GM21423 (cell line): ENCODE results near the gene GNG5.
"Not testable (repeated sequence)": the region's sequence is repeated elsewhere in the genome, so short reads cannot be mapped to it uniquely, and the experiment has no call there.

ENCODE experiments used
- ATAC-seq: cut with Tn5 transposase; IDR thresholded peaks from one replicate; pipeline ENCODE4 v1.9.1; 2021; ENCODE audit warnings: mild to moderate bottlenecking, moderate library complexity; ENCODE audit not compliant: unreplicated experiment

GNG5 gene

DNA sequence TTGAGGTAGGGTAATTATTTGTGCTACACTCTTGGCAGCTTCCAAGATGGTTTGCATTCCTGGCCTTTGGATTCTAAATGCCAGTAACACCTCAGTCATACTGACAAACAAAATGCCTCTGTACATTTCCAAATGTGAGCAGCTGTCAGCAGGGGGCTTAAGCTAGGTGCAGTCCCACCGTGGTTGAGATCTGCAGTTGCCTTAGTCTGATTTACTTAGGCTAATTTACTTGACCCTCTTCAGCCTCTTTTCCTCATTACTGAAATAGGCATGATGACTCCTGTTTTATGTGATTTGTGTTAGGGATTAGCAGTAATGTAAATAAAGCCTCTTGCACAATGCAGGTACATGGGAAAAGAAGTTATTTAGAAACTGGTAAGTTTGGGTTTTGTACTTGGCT is 13.7 kb downstream of the GNG5 start:
- no peak for ATAC-seq

DNA sequence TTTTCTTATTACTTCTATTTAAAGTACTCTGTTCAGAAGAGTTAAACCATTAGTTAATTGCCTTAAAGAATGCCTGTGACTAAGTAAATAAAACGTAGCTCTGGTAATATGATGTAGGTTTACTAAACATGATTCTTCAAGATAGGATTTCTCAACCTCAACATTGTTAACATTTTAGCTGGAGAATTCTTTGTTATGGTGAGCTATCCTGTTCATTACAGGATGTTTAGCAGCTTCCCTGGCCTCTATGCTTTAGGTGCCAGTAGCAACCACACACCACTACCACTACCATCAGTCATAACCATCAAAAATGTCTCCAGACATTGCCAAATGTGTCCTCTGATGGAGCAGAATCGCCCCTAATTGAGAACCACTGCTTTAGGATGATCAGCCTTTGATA is 16.6 kb downstream of the GNG5 start:
- ATAC-seq: no peak

DNA sequence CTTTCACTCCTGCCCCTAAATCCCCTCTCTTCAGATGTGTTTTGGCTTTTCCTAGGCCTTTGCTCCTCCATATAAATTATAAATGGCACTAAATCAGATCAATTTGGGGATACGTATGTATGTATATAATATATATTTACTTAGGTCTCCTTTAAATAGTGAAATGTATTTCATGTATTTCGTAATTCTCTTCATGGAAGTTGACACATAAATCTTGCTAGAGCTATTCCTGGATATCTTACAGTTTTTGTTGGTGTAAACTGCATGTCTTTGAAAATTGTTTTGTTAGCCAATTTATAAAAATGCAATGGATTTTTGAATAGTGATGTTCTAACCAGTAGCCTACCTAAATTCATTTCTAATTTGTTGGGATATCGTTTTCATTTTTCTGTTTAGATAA is 18.3 kb downstream of the GNG5 start:
- ATAC-seq: no peak

DNA sequence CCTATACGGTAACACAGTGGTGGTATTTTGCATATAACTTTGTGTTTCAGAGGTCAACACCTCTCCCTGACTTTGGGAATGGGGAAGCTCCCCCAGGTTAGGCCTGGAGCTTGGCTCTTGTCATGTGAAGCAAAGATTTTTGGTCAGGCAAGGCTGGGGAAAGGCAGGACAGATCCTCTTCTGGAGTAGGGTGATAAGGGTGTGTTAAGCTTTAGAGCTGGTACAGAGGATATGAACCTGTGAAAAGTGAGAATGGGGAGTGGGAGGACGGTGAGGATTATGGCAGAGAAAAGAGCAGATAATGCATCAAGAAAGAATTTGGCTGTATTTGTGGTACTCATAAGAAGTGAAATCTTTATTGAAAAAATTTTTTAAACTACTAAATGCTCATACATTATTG is 25.1 kb downstream of the GNG5 start:
- ATAC-seq: no peak

DNA sequence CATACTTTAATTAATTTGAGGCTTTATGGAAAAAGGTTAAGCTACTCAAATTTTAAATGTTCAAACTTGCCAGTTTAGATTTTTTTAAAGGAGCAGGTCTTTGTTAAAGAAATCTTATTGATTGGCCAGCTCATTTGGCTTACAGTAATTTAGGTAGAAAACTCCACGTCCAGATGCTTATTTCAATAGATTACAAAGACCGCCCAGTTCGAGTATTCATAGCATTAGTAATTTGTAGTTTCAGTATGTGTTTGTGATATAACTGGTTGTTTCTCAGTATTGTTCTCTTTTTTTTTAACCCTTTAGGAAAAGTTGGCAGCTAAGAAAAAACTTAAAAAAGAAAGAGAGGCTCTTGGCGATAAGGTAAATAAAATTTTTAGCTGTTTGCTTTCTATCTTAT is 25.7 kb downstream of the GNG5 start:
- ATAC-seq: no peak

DNA sequence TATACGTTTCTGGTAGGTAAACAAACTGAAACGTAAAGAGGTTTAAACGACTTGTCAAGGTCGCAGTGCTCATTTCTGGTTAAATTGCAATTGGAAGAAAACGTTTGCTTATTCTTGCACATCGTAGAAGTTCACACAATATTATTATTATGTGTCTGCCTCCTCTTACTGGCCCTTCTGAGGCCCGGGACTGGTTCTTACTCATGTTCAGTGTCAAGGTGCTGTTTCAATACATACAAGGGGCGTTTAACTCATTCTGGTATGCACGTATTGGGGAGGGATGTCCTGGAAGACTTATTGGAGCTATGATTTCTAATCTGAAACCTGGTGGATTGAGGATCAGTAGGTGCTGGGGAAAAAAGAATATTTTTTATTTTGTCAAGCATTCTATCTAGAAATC is 26.4 kb downstream of the GNG5 start:
- peak; percentile 7 for ATAC-seq

DNA sequence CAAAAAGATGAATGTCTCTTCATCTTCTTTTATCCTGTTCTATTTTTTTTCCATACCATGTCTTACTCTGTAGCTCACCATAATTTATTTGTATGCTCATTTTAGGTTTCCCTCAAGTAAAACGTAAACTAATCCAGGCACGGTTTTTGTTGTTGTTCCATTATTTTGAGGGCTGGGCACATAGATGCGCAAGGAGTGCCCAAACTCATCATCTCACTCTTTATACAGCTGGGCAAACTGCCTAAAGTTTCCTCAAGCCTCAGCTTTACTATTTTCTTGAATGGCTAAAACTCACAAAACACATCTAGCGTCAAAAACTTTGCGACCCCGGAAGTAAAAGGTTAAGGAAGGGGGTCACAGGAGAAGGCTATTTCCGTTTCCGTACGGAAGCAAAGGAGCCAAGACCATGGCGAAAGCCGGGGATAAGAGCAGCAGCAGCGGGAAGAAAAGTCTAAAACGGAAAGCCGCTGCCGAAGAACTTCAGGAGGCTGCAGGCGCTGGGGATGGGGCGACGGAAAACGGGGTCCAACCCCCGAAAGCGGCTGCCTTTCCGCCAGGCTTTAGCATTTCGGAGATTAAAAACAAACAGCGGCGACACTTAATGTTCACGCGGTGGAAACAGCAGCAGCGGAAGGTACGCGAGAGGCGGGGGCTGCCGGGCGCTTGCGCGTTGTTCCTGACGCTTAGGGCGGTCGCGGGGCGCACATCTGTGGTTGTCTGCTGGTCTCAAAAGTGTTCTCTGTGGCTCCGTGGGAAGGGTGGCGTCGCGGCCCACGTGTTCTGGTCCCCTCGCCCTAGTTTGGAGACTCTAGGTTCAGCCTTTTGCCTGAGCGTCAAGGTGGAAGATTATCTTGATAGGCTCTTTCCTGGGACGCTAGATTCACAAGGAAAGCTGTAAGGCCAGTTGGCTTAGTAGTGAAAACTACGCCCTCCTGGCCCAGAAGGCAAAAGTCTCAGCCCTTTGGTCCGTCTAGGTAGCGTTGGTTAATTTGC is 27.2 kb downstream of the GNG5 start, which contains the start of gene RPF1:
TSS of gene RPF1 (plus strand) at position 391 of the 993 bp plus-strand sequence. CDS start at position 407, 16 bp downstream.
- ATAC-seq: peak; percentile 99

DNA sequence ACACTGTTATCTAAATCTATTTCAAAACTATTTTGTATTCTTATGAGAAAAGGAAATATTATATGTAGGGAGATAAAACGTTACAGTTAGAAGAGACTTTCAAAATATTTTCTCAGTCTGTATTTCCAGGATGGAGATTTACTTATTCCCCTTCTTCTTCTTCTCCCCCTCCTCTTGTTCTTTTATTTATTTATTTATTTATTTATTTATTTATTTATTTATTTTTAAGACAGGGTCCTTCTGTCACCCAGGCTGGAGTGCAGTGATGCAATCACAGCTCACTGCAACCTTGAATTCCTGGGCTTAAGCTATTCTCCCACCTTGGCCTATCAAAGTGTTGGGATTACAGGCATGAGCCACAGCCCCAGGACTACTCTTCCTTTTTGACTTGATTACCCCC is 30.2 kb downstream of the GNG5 start:
- no peak for ATAC-seq

DNA sequence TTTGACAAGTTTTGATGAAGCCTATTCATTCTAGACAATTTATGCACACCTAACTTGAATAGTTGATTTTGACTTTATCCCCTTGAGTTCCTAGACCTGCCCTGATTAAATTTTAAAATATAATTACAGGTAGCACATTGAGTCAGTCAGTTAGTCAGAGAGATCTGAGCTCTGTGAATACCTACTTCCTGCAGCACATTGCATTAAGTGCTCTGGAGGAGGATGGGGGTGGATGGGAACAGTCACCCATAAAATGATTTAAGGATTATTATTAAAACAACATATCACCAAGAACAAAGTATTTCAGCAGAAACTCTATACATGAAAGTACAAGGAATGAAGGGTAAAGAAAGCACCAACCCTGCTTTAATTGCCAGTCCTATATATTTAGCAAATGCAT is 39.1 kb downstream of the GNG5 start:
- no peak for ATAC-seq

DNA sequence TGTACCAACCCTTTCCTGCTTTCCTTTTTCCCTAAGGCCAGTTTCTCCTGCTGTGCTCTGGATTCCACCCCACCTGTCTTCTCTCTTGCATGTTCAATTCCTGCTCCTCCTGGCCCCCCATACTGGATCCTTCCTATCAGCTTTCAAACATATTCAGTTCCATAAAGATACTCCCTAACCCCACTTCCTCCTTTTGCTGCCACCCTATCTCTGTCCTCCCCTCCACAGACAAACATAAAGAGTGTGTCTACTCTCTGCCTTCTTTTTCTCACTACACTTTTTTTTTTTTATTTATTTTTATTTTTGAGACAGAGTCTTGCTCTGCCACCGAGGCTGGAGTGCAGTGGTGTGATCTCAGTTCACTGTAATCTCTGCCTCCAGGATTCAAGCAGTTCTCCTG is 44.3 kb downstream of the GNG5 start:
- no peak for ATAC-seq

DNA sequence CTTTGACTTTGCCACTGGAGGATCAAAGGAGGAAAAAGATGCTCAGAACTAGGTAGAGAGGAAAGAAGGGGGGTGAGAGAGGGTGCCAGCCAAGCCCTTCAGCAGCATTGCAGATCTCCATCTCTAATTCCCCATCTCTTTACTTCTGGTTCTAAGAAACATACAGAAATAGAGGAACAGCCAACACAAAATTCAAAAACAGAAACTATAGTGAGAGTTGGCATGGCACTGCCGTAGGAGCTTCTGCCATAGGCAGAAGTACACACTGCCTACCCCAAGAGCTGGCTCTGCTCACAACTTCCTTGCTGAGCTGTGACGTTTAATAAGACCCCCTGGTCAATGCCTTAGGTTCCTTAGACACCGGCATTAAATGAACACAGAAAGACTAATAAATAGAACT is 53.9 kb downstream of the GNG5 start:
- ATAC-seq: no peak

DNA sequence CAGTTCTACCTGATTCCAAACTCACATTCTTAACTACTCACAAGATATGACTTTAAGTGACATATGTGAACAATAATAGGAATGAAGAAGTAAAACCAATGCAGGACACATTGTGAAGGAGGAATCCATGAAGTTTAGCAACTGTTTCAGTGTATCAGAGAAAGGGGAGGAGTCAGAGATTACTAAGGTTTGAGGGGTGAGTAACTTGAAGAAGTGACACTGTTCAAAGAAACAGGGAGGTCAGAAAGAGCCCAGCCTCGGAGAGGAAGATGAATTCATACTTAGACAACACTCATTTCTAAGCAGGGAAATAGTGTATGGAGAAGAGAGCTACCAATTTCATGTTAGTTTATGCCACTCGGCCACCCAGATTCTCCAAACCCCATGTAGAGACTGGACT is 55.5 kb downstream of the GNG5 start:
- ATAC-seq: no peak

DNA sequence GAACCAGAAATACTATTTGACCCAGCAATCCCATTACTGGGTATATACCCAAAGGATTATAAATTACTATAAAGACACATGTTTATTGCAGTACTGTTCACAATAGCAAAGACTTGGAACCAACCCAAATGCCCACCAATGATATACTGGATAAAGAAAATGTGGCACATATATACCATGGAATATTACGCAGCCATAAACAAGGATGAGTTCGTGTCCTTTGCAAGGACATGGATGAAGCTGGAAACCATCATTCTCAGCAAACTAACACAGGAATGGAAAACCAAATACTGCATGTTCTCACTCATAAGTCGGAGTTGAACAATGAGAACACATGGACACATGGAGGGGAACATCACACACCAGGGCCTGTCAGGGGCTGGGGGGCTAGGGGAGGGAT is 57.7 kb downstream of the GNG5 start:
- ATAC-seq: not testable (repeated sequence)
